GM19467 (cell line): ENCODE measurements around the gene QKI.

ENCODE experiments used
- ATAC-seq: cut with Tn5 transposase; IDR thresholded peaks from one replicate; pipeline ENCODE4 v1.9.1; 2021; ENCODE audit warnings: mild to moderate bottlenecking, moderate library complexity; ENCODE audit not compliant: unreplicated experiment

The QKI gene

DNA sequence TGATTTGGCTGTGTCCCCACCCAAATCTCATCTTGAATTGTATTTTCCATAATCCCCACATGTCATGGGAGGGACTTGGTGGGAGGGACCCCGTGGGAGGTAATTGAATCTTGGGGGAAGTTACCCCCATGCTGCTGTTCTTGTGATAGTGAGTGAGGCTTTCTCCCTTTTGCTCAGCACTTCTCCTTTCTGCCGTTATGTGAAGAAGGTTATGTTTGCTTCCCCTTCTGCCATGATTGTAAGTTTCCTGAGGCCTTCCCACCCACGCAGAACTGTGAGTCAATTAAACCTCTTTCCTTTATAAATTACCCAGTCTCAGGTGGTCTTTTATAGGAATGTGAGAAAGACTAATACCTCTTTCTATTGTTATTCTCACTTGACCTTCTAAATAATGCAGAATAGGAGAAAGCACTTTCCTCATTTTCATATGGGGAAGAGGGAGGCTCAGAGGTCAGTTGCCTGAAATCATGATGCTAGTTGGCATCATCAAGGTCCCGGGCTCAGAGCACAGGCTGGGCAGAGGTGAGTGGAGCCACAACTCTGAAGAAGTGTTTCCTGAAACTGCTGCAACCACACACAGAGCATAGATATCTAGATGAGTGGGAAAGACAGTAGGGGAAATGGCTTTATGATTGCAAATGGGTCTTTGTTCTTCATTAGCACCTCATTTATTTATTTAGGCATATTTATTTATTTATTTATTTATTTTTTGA, 191.0 kb downstream of the QKI start:
- ATAC-seq = no peak

DNA sequence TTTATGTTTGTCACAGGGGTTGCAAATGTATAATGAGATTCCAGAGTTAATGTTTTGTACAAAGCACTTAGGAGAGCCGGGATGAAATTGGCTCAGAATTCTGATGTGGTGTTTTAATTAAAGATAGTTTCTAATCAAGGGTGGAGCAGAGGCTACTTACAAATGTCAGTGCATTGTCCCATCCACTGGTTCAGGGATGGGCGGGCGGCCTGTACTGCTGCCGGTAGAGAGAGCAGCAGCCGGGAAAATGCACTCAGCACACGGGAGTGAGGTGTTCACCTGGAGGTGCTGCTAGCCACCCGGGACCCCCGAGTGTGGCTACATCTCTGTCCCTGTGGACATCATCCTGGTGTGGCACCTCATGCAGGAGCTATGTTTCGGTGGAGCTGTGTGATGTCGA, 193.3 kb downstream of the QKI start:
- no peak for ATAC-seq

DNA sequence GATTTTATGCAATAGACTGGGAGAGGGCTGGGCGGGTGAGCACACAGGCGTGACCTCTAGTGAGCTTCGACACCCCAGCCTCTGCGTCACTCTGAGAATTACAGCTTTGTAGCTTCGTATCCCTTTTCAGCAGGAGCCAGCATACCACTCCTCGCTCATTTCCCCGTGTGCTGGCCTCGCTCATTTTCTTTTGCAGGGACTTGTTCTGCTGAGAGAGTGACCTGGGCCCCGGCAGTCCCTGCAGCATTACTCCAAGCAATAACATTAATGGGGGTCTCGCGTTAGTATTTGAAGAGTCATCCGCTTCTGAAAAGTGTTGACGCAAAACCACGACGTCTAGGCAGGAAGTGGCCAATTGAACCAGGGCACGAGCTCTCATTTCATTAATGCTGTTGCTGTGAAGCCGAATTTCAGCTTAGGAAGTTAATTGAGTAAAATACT, 193.7 kb downstream of the QKI start:
- ATAC-seq = no peak

DNA sequence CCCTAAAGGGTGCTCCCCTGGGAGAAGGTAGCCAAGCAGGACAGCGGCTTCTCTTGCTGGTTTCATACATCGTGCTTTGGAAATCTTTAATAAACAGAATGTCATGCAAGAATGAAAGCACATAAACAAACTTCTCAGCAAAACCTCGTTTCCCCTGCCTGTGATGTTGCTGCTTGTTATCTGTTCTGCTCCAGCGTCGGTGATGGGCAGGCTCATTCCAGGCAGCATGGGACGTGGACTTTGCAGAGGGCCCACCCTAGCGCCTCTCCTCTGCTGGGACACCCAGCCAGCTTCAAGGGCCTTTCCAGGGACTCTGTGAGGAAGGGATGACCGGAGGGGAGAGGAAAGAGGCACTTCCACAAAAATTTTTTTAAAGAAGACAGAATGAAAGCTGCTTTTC, 197.7 kb downstream of the QKI start:
- ATAC-seq = no peak

DNA sequence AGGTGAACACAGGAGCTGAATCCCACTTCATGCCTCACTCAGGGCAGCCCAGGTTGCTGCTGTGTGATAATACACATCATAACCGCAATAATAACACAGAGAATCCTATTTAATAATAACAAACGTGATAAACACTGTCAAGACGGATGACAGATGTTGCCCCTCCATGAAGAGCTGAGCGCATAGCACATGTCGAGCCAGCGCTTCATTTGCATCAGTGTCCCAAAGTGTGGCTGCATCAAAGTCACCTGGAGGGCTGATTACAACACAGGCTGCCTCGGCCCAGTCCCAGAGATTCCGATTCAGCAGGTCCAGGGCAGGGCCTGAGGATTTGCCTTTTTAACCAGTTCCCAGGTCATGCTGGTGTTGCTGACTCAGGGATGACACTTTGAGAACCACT, 198.5 kb downstream of the QKI start:
- ATAC-seq = no peak

DNA sequence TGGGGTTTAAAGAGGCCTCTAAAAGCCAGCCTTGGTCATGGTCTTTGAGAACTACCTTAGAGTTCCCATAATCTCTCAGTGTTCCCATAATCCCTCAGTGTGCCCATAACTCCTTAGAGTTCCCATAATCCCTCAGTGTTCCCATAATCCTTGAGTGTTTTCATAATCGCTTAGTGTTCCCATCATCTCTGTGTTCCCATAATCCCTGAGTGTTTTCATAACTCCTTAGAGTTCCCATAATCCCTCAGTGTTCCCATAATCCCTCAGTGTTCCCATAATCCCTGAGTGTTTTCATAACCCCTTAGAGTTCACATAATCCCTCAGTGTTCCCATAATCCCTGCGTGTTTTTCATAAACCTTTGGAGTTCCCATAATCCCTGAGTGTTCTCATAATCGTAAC, 199.2 kb downstream of the QKI start:
- ATAC-seq = no peak

DNA sequence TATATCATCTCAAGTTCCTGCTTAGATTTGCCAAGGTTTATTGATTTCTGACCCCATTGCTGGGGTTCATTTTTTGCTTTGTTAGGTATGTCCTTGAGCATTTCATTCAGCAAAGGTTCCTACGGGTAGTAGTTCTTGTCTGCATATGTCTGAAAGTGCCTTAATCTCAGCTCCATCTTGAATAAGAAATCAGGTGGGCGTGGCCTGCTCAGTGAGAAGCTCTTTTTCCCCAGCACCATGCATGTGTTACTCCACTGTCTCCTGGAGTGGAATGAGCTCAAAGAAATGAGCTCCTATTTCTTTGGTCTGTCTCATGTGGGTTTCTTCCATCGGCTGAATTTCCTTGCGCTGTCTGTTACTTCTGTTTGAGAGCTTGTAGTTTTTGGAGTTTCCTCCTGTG, 201.9 kb downstream of the QKI start:
- no peak for ATAC-seq

DNA sequence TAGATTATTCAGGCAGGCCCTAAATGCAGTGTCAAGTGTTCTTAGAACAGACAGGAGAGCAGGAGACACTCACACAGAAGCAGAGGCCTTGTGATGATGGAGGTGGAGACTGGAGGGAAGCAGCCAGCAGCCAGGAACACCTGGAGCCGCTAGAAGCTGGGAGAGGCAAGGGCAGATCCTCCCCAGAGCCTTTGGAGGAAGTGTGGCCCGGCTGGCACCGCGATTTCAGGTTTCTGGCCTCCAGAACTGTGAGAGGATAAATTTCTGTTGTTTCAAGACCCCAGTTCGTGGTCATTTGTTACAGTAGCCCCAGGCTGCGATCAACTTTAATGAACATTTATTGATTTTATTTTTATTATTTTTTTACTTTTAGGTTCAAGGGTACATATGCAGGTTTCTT, 203.0 kb downstream of the QKI start:
- no peak for ATAC-seq

DNA sequence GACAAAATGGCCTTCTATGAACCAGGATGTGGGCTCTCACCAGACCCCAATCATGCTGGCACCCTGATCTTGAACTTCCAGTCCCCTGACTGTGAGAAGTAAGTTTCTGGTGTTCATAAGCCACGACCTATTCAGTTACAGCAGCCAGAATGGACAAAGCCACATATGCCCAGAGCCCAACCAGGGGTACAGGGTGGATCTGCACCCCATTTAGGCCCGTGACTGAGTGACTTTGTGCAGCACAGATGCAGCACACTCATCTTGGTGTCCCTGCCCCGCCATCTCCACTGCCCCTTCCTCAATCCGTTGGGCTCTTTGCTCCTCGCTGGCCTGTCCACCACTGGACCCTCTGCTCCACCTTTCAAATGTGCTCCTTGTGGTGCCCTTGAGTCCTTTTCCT, 205.6 kb downstream of the QKI start:
- no peak for ATAC-seq

DNA sequence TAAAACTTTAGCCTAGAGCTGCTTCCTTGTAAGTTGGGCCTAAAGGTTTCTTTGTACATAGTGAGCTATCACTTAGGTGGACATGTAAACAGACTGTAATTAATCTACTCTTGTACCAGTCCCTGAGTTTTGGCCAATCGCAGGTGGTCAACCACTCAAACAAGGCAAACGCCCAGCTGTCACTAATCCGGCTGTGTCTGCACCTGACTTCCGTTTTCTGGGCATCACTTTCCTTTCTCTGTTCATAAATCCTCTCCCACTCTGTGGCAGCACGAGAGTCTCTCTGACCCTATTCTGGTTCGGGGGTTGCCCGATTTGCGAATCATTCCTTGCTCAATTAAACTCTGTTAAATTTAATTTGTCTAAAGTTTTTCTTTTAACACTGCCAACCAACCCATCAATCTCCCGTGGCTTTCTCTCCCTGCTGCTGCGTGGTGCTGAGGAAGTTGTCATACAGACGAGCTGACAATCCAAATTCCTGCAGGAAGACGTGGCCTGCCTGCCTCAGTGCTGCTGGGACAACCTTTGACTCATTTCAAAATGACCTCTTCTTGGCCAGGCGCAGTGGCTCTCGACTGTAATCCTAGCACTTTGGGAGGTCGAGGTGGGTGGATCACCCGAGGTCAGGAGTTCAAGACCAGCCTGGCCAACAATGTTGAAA, 206.3 kb downstream of the QKI start:
- ATAC-seq = no peak

DNA sequence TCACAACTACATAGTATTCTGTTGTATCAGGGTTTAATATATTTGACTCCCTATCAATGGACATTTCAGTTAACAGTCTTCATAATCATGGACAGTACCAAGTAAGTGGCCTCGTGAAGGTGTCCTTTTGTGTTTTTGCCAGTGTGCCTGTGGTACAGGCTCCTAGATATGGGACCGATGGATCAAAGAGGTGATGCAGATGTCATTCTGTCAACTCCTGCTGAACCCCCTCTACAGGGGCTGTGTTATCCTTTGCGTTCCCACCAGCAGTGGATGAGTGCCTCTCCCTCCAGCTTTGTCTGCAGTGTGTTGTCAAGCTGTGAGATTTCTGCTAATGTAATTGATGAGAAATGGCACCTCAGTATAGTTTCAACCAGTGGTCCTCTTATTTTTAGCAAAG, 210.7 kb downstream of the QKI start:
- ATAC-seq = no peak

DNA sequence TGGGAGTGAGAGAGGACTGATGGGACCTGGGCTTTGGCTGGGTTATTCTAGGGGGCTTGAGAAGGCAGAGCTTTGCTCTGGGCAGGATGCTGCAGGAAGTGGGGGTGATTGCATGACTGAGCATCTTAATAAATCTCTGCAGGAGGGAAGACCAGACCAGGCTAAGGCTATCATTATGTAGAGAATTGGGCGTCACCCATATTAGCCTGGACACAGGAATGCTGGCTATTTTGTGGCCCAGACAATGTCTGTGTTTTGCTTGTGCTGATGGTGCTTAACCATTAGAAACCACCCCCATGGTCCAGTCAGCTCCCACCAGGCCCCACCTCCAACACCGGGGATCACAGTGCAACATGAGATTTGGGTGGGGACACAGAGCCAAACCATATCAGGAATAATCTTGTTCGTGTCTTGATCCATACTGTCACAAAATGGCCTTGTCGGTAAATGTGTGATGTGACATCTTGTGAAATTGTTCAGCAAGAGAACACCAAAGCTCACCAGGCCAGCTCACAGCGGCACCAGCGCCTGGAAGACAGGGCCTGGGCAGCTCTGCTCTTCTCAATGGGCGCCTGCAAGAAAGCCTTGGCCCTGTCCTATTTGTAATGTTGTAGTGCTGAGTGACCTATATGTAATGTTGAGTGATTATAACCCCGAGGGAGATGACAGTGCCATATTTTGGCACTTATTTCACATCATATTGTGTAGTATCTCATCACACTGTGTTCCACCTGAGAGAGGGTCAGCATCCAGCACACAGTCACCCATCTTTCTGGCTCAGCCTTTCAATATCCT, 211.8 kb downstream of the QKI start:
- ATAC-seq = no peak

DNA sequence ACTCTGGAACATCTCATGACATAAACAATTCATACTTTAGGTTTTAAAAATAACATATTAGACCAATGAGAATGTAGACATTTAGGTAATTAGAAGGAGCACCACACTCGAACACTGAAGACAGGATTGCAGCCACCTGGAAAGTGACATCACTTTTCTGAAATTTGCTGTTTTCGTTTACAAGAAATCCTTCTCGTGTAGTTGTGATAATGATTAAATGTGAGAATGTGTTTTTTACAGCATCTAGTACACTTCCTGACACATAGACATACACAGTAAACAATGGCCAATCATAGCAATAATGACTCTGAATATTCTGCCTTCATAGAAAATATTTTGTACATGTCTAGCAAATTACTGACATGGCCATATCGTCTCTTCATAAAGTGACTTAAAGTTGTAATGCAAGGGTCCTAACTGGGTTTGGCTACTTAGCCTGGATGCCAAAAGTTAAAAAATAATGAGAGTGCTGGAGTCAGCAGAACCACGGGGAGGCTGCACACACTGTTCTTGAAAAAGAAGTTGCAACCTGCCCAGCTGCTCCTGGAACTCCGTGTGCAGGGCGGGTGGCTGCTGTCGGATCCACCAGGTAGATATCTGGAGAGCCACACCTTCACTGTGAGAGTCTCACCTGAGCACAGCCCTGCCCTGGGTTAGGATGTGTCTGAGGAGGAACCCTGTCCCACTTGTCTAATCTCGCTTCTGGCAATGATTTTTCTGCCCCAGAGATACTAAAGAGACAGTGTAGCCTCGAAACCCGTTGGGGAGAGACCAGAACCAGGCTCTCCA, 212.9 kb downstream of the QKI start:
- ATAC-seq = no peak
